GM13976 (cell line): ENCODE results near the gene FBH1.

Source experiments
- DNase-seq: peaks from one replicate; pipeline ENCODE4 v3.0.0; 2012; ENCODE audit warnings: low spot score
- CTCF ChIP-seq: IDR thresholded peaks from 2 replicates; pipeline ENCODE4 v1.5.1; 2012; ENCODE audit warnings: borderline replicate concordance, mild to moderate bottlenecking; ENCODE audit not compliant: insufficient read depth; ENCODE audit errors: extremely low read depth, missing control alignments, control extremely low read depth
- in situ Hi-C: fragments of 300-500 bp; cut with MboI; formaldehyde crosslinking; loops from one replicate; pipeline ENCODE4 v1.12.0; 2022; ENCODE audit warnings: low sequenced_read_pairs, mixed read lengths, inconsistent platforms; ENCODE audit not compliant: unreplicated experiment

The FBH1 gene

GRCh38 chr10:5887029-5887428 lies 3.0 kb upstream of the FBH1 start:
- no peak for DNase-seq
- in situ Hi-C loops = no loop called here
- no peak for TF ChIP-seq CTCF

DNA sequence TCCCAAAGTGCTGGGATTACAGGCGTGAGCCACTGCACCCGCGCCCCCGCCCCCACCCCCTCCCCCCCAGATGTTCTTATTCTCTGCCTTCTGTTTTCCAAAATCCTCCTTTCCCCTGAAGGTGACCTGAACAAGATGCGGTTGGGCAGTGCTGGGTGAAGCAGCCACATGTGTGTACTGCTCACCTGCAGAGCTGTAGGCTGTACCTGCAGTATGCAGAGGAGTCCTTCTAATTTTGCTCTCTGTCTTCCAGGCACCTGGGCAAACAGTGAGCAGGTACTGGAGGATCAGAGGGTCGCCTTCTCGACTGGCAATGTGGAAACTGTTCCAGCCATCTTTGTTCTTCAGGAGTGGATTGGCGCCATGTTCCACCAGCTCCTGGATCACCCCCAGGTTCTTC lies 2.4 kb upstream of the FBH1 start:
- in situ Hi-C loops = no loop called here
- TF ChIP-seq CTCF = no peak

DNA sequence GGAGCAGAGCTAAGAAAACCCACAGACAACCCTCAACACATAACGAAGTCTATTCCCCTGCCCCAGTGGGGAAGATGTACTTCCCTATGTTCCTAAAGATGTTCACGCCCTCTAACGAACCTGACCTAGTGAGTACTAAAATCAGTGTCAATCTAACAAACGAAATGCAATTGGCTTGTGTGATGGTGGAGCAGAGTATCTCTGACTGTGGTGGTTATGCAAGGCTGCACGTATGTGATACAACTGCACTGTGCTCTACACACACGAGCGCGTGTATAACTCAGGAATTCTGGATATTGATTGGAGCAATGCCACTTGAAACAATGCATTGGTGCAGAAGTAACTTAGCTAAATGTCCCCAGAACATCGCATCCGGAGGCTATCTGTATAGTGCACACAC lies 1.7 kb upstream of the FBH1 start:
- no peak for DNase-seq
- in situ Hi-C loops = no loop called here
- no peak for TF ChIP-seq CTCF

More for the DNA sequence above, 2.4 kb upstream of the FBH1 start:
- no peak for DNase-seq

GRCh38 chr10:5888843-5889623 lies 1.0 kb upstream of the FBH1 start:
- TF ChIP-seq CTCF = no peak
- in situ Hi-C loops = no loop called here
- DNase-seq = peak; percentile 65

DNA sequence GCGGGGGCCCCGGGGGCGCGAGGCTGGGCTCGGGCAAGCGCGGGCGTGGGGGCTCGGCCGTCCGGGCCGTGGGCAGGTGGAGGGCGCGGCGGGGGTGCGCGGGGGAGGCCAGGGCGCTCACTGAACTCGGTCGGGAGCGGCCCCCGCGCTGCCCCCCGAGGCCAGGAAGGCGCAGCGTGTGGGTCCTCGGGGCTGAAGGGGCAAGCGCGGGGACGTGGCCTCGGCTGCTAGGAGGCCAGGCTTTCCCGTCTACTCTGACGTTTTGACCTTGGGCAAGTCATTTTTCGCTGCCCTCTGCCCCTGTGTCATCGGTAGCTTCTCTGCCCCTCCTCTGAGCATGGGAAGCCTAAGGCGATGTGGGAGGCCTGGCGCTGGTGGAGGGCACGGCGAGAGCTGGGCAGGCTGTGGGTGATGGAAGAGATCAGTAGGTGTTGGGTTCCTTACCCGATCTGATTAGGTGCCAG lies 441 bp downstream of the FBH1 start:
- in situ Hi-C loops = no loop called here
- no peak for DNase-seq

DNA sequence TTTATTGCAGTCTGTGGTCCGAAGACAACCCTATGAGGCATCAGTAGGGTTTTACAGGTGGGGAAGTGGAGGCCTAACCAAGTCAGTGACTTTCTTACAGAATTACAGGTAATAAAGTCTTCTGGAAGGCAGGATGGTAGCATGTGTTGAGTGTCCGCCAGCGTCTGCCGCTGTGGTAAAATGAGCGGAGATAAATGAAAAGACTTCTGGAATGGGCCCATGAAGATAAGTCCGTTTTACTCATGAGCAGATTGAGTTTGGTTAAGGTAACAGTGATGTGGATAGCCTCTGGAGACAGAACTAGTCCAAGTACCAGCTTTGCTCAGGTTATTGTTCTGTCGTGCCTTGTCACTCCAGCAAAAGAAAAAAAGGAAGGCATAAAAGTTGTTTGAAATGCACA lies 966 bp downstream of the FBH1 start:
- in situ Hi-C loops = no loop called here
- DNase-seq = no peak
- no peak for TF ChIP-seq CTCF

More for the DNA sequence above, 441 bp downstream of the FBH1 start:
- no peak for TF ChIP-seq CTCF
